Ureter (tissue), 1 donor: ENCODE measurements around the gene ZNF836. TPM values are rescaled to one million over a fixed set of nuclear protein-coding genes. Genes with fewer than 3 reads are reported as not detected.

Source experiments
- total RNA-seq: library from RNA; stranded (reverse); gene quantifications from one replicate; pipeline ENCODE4 v1.2.4, GENCODE V29; 2023
- donor health status: DM: yes; HTN: yes; CAD: no.

ZNF836 gene
- total RNA-seq, 1 donor from 2014 or later = 22.0 TPM

Other genes with a start within 250 kb of the ZNF836 start
- 10.2 TPM for gene ZNF613, start 244.1 kb downstream of the ZNF836 start, total RNA-seq
- gene ZNF350, start 184.8 kb downstream of the ZNF836 start, total RNA-seq = 23.3 TPM
- gene ZNF615, start 163.4 kb downstream of the ZNF836 start, total RNA-seq = 14.9 TPM
- 10.0 TPM for gene ZNF614, start 143.2 kb downstream of the ZNF836 start, total RNA-seq
- gene ZNF432, start 122.8 kb downstream of the ZNF836 start, total RNA-seq = 19.7 TPM
- 38.7 TPM for gene ZNF841, start 75.9 kb downstream of the ZNF836 start, total RNA-seq
- 16.0 TPM for gene ZNF616, start 31.7 kb downstream of the ZNF836 start, total RNA-seq
- gene PPP2R1A, start 18.4 kb upstream of the ZNF836 start, total RNA-seq = 259 TPM
- gene ZNF766, start 98.0 kb upstream of the ZNF836 start, total RNA-seq = 31.8 TPM
- 23.8 TPM for gene ZNF480, start 125.5 kb upstream of the ZNF836 start, total RNA-seq
- 6.9 TPM for gene ZNF610, start 164.6 kb upstream of the ZNF836 start, total RNA-seq
- 37.5 TPM for gene ZNF880, start 198.3 kb upstream of the ZNF836 start, total RNA-seq
- gene ZNF528, start 226.2 kb upstream of the ZNF836 start, total RNA-seq = 56.3 TPM